ENCODE data around the gene FGF12.
A peak's percentile ranks its signal among the peaks of the same experiment; 100 is the strongest.

The FGF12 gene

DNA sequence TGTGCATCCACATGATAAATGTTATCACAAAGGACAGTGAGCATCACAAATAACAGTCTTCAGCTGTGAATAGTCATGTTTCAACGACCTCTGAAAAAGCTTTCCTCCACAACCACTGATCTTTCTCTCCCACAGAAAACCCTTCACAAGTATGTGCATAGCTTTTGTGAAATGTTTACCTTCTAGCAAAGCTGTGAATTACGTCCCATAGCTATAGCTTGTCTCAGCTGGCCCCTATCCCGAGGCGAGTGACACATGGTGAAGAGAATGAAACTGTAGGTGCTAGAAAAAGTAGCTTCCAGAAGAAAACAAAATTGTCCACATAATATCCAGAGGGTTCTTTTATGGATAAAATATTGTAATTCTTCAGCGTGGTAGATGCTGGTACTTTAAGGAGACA lies 182.0 kb downstream of the FGF12 start:
- no peak overlapping the region for H3K9ac ChIP-seq (ENCODE audit: insufficient read length, low read depth)
- TF ChIP-seq ZNF274 (IDR thresholded peaks at IDR 0.05; ENCODE audit: low read depth, low read length) (no peak), SUZ12 (IDR thresholded peaks at IDR 0.05; ENCODE audit: extremely low read depth, insufficient read depth, insufficient read length) (no peak), YY1 (IDR thresholded peaks at IDR 0.05; ENCODE audit: insufficient read depth, insufficient read length) (no peak)
- H3K4me3 ChIP-seq (ENCODE audit: insufficient read length, low read depth), result no peak overlapping the region
- H3K9me3 ChIP-seq (ENCODE audit: insufficient read depth, low read length), result no peaks in the 10 kb centered on the region
- no peaks in the 10 kb centered on the region for H3K36me3 ChIP-seq (ENCODE audit: insufficient read depth, insufficient read length, low read length)
- DNase-seq (ENCODE audit: low read depth, low spot score), result no peak
- no peaks in the 10 kb centered on the region for H3K27me3 ChIP-seq (ENCODE audit: insufficient read depth, insufficient read length)
- peaks cover 2% of the 10 kb centered on the region for H3K4me1 ChIP-seq (ENCODE audit: insufficient read depth, insufficient read length)

DNA sequence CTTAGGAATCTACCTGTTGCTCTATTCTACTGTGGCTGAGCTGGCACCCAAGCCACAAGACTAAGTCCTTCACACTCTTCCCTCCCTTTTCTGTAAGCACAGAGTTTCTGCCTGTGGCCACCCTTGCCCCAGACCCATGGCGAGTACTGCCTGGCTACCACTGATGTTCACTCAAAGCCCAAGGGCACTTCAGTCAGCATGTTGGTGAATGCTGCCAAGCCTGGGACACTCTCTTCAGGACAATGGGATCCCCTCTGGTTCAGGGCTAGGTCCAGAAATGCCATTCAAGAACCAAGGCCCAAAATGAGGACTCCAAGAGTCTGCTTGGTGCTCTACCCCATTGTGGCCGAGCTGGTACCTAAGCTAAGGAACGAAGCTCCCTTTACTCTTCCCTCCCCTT lies 184.2 kb downstream of the FGF12 start:
- no peak for TF ChIP-seq ZNF274 (IDR thresholded peaks at IDR 0.05; ENCODE audit: low read depth, low read length)
- TF ChIP-seq SUZ12 (IDR thresholded peaks at IDR 0.05; ENCODE audit: extremely low read depth, insufficient read depth, insufficient read length), result no peak
- TF ChIP-seq YY1 (IDR thresholded peaks at IDR 0.05; ENCODE audit: insufficient read depth, insufficient read length), result no peak
- Histone ChIP-seq H3K36me3 (ENCODE audit: insufficient read depth, insufficient read length, low read length) (no peaks in the 10 kb centered on the region), H3K4me3 (ENCODE audit: insufficient read length, low read depth) (no peak overlapping the region)

DNA sequence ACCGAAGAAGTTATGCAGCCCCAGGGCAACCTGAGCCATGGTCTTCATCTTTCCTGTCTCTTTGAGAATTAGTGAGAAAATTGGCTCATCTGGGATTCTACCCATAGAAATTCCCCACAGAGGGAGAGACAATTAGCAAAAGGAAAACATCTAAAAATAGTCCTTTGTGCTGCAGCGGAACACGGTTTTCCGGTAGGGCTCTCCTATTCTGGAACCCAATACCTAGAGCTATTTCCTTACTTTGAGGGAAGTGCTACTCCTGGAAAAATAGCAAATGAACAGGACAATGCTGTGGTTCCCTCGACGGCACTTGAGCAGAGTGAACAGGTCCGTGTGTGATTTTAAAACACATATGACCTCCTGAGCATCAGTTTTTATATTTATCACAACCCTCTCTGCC lies 210.5 kb downstream of the FGF12 start:
- H3K4me3 ChIP-seq (ENCODE audit: insufficient read length, low read depth), result no peak overlapping the region
- no peak for DNase-seq (ENCODE audit: low read depth, low spot score)
- H3K9me3 ChIP-seq (ENCODE audit: insufficient read depth, low read length), result no peaks in the 10 kb centered on the region
- TF ChIP-seq ZNF274 (IDR thresholded peaks at IDR 0.05; ENCODE audit: low read depth, low read length) (no peak), SUZ12 (IDR thresholded peaks at IDR 0.05; ENCODE audit: extremely low read depth, insufficient read depth, insufficient read length) (no peak), YY1 (IDR thresholded peaks at IDR 0.05; ENCODE audit: insufficient read depth, insufficient read length) (no peak)
- no peaks in the 10 kb centered on the region for H3K4me1 ChIP-seq (ENCODE audit: insufficient read depth, insufficient read length)
- no peaks in the 10 kb centered on the region for H3K36me3 ChIP-seq (ENCODE audit: insufficient read depth, insufficient read length, low read length)
- H3K9ac ChIP-seq (ENCODE audit: insufficient read length, low read depth), result no peak overlapping the region
- H3K27me3 ChIP-seq (ENCODE audit: insufficient read depth, insufficient read length), result peaks cover 10% of the 10 kb centered on the region

More for the DNA sequence above, 184.2 kb downstream of the FGF12 start:
- H3K27me3 ChIP-seq (ENCODE audit: insufficient read depth, insufficient read length), result no peaks in the 10 kb centered on the region
- no peak overlapping the region for H3K9ac ChIP-seq (ENCODE audit: insufficient read length, low read depth)
- no peak for DNase-seq (ENCODE audit: low read depth, low spot score)
- peaks cover 2% of the 10 kb centered on the region for H3K4me1 ChIP-seq (ENCODE audit: insufficient read depth, insufficient read length)
- no peaks in the 10 kb centered on the region for H3K9me3 ChIP-seq (ENCODE audit: insufficient read depth, low read length)

DNA sequence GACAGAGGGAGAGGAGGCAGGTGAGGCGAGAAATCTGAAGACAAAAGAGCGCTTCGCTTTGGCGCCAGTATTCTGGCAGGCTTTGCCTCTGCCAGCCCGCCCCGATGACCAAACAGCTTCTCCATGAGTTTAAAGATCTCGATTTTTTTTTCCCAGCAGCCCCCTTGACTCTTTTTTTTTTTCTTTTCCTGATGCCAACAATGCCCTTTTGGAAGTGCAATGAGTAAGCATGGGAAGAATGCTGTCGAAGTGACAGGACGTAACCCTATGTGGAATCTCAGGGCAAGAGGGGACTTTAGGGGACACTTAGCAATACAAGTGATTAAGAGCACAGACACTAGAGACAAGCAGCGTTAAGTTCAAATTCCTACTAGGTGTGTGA lies 211.7 kb downstream of the FGF12 start:
- peak; percentile 20 for DNase-seq (ENCODE audit: low read depth, low spot score)
- H3K27me3 ChIP-seq (ENCODE audit: insufficient read depth, insufficient read length), result peaks cover 10% of the 10 kb centered on the region
- H3K9ac ChIP-seq (ENCODE audit: insufficient read length, low read depth), result peak overlapping the region; percentile 81
- peak overlapping the region; percentile 82 for H3K4me3 ChIP-seq (ENCODE audit: insufficient read length, low read depth)
- no peaks in the 10 kb centered on the region for H3K36me3 ChIP-seq (ENCODE audit: insufficient read depth, insufficient read length, low read length)
- TF ChIP-seq ZNF274 (IDR thresholded peaks at IDR 0.05; ENCODE audit: low read depth, low read length), result no peak
- TF ChIP-seq SUZ12 (IDR thresholded peaks at IDR 0.05; ENCODE audit: extremely low read depth, insufficient read depth, insufficient read length), result no peak
- TF ChIP-seq YY1 (IDR thresholded peaks at IDR 0.05; ENCODE audit: insufficient read depth, insufficient read length), result no peak
- H3K4me1 ChIP-seq (ENCODE audit: insufficient read depth, insufficient read length), result no peaks in the 10 kb centered on the region
- no peaks in the 10 kb centered on the region for H3K9me3 ChIP-seq (ENCODE audit: insufficient read depth, low read length)

DNA sequence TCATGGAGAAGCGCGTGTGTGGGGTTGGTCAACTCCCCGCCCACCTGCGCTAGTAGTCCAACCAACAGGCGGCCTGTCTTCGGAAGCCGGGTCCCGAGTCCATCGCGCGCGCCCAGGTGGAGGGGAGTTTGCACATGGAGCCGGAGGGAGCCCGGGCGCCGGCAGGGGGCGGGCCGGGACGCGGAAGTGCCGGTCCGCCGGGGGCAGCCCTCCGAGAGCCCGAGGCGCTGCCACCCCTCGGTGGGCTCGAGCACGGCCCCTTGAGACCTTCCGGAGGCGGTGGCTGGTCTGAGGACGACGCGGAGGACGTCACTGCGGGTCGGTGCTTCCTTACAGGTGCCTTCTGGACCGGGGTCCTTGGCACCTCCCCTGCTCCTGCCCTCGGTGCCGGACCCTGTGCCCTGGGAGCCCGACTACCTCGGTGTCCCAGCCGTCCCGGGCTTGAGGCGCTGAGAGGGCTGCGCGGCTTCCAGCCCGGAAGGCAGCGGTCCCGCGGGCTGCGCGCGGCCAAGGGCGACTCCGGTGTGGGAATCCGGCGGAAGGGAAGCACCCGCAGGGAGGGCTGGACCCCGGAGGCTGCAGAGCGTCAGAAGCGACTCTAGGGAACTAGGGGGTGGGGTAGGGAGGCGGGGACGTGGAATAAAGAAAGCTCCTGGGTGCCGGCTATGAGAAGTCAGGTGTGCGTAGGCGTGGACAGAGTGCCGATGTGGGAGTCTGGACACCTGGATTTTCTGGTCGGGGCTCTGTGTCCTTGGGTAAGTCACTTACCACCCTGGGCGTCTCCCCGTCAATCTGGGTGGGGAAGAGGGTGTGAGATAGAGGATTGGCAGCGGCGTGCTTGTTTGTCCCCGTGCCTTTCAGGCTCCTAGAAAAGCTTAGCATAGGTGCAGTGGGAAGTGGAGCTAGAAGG lies 212.3 kb downstream of the FGF12 start:
- Histone ChIP-seq H3K4me3 (ENCODE audit: insufficient read length, low read depth) (peak overlapping the region; percentile 82), H3K9ac (ENCODE audit: insufficient read length, low read depth) (peak overlapping the region; percentile 81), H3K4me1 (ENCODE audit: insufficient read depth, insufficient read length) (no peaks in the 10 kb centered on the region), H3K27me3 (ENCODE audit: insufficient read depth, insufficient read length) (peaks cover 10% of the 10 kb centered on the region), H3K36me3 (ENCODE audit: insufficient read depth, insufficient read length, low read length) (no peaks in the 10 kb centered on the region), H3K9me3 (ENCODE audit: insufficient read depth, low read length) (no peaks in the 10 kb centered on the region)
- no peak for TF ChIP-seq SUZ12 (IDR thresholded peaks at IDR 0.05; ENCODE audit: extremely low read depth, insufficient read depth, insufficient read length)
- TF ChIP-seq YY1 (IDR thresholded peaks at IDR 0.05; ENCODE audit: insufficient read depth, insufficient read length), result no peak
- TF ChIP-seq ZNF274 (IDR thresholded peaks at IDR 0.05; ENCODE audit: low read depth, low read length), result no peak
- DNase-seq (ENCODE audit: low read depth, low spot score), result peak; percentile 70

DNA sequence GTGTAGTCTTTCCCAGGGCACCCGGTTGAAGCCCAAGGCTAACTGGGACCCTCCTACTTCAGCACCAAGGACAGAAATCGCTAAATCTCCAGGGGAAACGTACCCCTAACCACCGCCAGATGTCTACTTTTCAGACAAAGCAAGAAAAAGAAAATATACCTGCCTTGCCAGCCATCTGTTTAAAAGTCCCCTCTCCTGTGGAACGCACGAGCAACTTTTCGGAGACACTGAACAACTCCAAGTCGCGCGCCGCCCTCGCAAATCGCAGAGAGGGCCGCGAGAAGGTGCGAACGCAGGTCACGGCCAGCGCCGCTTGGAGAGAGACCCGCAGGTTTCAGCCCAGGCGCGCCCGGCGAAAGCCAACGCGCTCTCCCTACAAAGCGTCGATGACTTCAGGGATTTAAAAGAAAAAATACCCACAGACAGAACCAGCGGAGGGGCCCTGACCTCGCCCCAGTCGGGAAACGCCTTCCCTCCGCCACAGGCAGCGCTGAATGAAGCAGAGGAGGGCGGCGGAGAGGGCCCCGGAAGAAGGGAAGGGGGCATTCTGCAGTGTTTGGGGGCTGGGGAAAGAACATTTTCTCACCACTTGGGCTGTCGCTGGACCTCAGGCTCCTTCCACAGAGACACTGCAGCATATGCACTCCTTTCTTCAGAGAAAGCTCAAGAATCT lies 213.1 kb downstream of the FGF12 start:
- Histone ChIP-seq H3K4me1 (ENCODE audit: insufficient read depth, insufficient read length) (no peaks in the 10 kb centered on the region), H3K36me3 (ENCODE audit: insufficient read depth, insufficient read length, low read length) (no peaks in the 10 kb centered on the region), H3K4me3 (ENCODE audit: insufficient read length, low read depth) (peak overlapping the region; percentile 82), H3K9ac (ENCODE audit: insufficient read length, low read depth) (peak overlapping the region; percentile 68), H3K27me3 (ENCODE audit: insufficient read depth, insufficient read length) (peaks cover 10% of the 10 kb centered on the region), H3K9me3 (ENCODE audit: insufficient read depth, low read length) (no peaks in the 10 kb centered on the region)
- no peak for TF ChIP-seq YY1 (IDR thresholded peaks at IDR 0.05; ENCODE audit: insufficient read depth, insufficient read length)
- no peak for TF ChIP-seq SUZ12 (IDR thresholded peaks at IDR 0.05; ENCODE audit: extremely low read depth, insufficient read depth, insufficient read length)
- TF ChIP-seq ZNF274 (IDR thresholded peaks at IDR 0.05; ENCODE audit: low read depth, low read length), result no peak
- peak; percentile 52 for DNase-seq (ENCODE audit: low read depth, low spot score)

DNA sequence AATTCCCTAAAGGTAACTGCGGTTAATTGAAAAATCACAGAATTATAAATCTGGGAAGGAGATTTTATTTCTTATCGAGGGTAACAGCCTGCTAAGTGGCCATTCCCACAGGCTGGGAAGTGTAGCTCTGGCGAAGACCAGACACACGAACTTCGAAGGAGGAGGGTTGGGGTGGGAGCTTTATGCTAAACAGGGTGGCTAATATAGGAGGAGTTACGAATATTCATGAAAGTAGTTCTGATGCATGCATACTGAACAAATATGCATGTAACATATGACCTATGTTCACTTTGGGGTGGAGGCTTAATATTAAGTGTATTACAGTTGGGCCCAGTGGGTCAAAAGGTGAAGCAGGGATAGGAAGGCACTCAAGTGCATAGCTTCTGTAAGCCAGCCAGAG lies 221.6 kb downstream of the FGF12 start:
- H3K4me1 ChIP-seq (ENCODE audit: insufficient read depth, insufficient read length), result no peaks in the 10 kb centered on the region
- no peak for DNase-seq (ENCODE audit: low read depth, low spot score)
- TF ChIP-seq SUZ12 (IDR thresholded peaks at IDR 0.05; ENCODE audit: extremely low read depth, insufficient read depth, insufficient read length) (no peak), ZNF274 (IDR thresholded peaks at IDR 0.05; ENCODE audit: low read depth, low read length) (no peak)
- no peak overlapping the region for H3K9ac ChIP-seq (ENCODE audit: insufficient read length, low read depth)
- H3K4me3 ChIP-seq (ENCODE audit: insufficient read length, low read depth), result no peak overlapping the region
- no peaks in the 10 kb centered on the region for H3K36me3 ChIP-seq (ENCODE audit: insufficient read depth, insufficient read length, low read length)
- no peaks in the 10 kb centered on the region for H3K27me3 ChIP-seq (ENCODE audit: insufficient read depth, insufficient read length)
- H3K9me3 ChIP-seq (ENCODE audit: insufficient read depth, low read length), result no peaks in the 10 kb centered on the region
